Measurements from ENCODE around the gene NPTX1. TPM values are rescaled to one million over a fixed set of nuclear protein-coding genes. Genes with fewer than 3 reads are reported as not detected.

The NPTX1 gene
- total and polyA plus RNA-seq, 7 experiments from 2014 or later: 0.11 to 98.0 (median 0.35) TPM; not detected in 3

GRCh38 chr17:80491478-80492342, 15.3 kb upstream of the NPTX1 start:
- DNase-seq (no peak), ATAC-seq (no peak)
- Histone ChIP-seq H3K27me3 (ENCODE audit: control insufficient read depth in 2 of 2, insufficient read depth in 2 of 2, low read length in 2 of 2) (no peaks in the 10 kb centered on the region), H3K4me3 (ENCODE audit: low read length) (no peak overlapping the region), H3K36me3 (ENCODE audit: control insufficient read depth in 2 of 3, insufficient read depth in 3 of 3, low read length in 3 of 3) (no peaks in the 10 kb centered on the region), H3K9me3 (ENCODE audit: control insufficient read depth in 2 of 3, low read length in 3 of 3) (no peaks in the 10 kb centered on the region), H3K27ac (ENCODE audit: low read depth, low read length) (no peak overlapping the region), H3K4me1 (ENCODE audit: control insufficient read depth in 2 of 2, insufficient read depth in 2 of 2, low read length in 2 of 2) (no peaks in the 10 kb centered on the region)
- Mint-ChIP-seq H3K36me3 (no peaks in the 10 kb centered on the region), H3K27ac (no peak overlapping the region), H3K9me3 (no peaks in the 10 kb centered on the region), H3K4me1 (peaks cover 0 to 3% (median 0%) of the 10 kb centered on the region in 7 donors), H3K4me3 (no peak overlapping the region), H3K27me3 (peaks cover 13 to 42% (median 22%) of the 10 kb centered on the region in 5 donors)
- ChIA-PET CTCF (interaction anchor here (0.5 kb wide), 1 partner anchor 1473 kb away, joined by 5 read pairs; no protein-coding TSS in a partner anchor), POLR2A (no interaction called here)
- intact Hi-C loops (cut with micrococcal nuclease): no loop called here

GRCh38 chr17:80487511-80487910, 11.1 kb upstream of the NPTX1 start:
- no peaks in the 10 kb centered on the region for H3K27me3 ChIP-seq (ENCODE audit: control insufficient read depth in 2 of 2, insufficient read depth in 2 of 2, low read length in 2 of 2)
- no peak overlapping the region for H3K27ac Mint-ChIP-seq
- DNase-seq (no peak), ATAC-seq (no peak)
- H3K27me3 Mint-ChIP-seq: peaks cover 22 to 48% (median 26%) of the 10 kb centered on the region in 5 donors
- H3K9me3 Mint-ChIP-seq: no peaks in the 10 kb centered on the region
- H3K4me1 Mint-ChIP-seq: no peaks in the 10 kb centered on the region
- H3K36me3 Mint-ChIP-seq: no peaks in the 10 kb centered on the region
- no peaks in the 10 kb centered on the region for H3K4me1 ChIP-seq (ENCODE audit: control insufficient read depth in 2 of 2, insufficient read depth in 2 of 2, low read length in 2 of 2)
- H3K27ac ChIP-seq (ENCODE audit: low read depth, low read length): no peak overlapping the region
- no peak overlapping the region for H3K4me3 Mint-ChIP-seq
- H3K36me3 ChIP-seq (ENCODE audit: control insufficient read depth in 2 of 3, insufficient read depth in 3 of 3, low read length in 3 of 3): no peaks in the 10 kb centered on the region
- ChIA-PET POLR2A (no interaction called here), CTCF (interaction anchor here (0.6 kb wide), 1 partner anchor 72 kb away, joined by 3 read pairs; no protein-coding TSS in a partner anchor)
- intact Hi-C loops (cut with micrococcal nuclease): no loop called here
- no peak overlapping the region for H3K4me3 ChIP-seq (ENCODE audit: low read length)
- no peaks in the 10 kb centered on the region for H3K9me3 ChIP-seq (ENCODE audit: control insufficient read depth in 2 of 3, low read length in 3 of 3)

- Histone ChIP-seq H3K36me3 (ENCODE audit: control insufficient read depth in 2 of 3, insufficient read depth in 3 of 3, low read length in 3 of 3) (no peaks in the 10 kb centered on the region), H3K27me3 (ENCODE audit: control insufficient read depth in 2 of 2, insufficient read depth in 2 of 2, low read length in 2 of 2) (no peaks in the 10 kb centered on the region), H3K27ac (ENCODE audit: low read depth, low read length) (no peak overlapping the region), H3K4me1 (ENCODE audit: control insufficient read depth in 2 of 2, insufficient read depth in 2 of 2, low read length in 2 of 2) (no peaks in the 10 kb centered on the region), H3K9me3 (ENCODE audit: control insufficient read depth in 2 of 3, low read length in 3 of 3) (no peaks in the 10 kb centered on the region), H3K4me3 (ENCODE audit: low read length) (no peak overlapping the region)
- no peaks in the 10 kb centered on the region for H3K4me1 Mint-ChIP-seq
- peaks cover 29 to 52% (median 34%) of the 10 kb centered on the region in 5 donors for H3K27me3 Mint-ChIP-seq
- ChIA-PET CTCF (no interaction called here), POLR2A (no interaction called here)
- H3K27ac Mint-ChIP-seq: no peak overlapping the region
- intact Hi-C loops (cut with micrococcal nuclease): no loop called here
- no peaks in the 10 kb centered on the region for H3K9me3 Mint-ChIP-seq
- H3K36me3 Mint-ChIP-seq: no peaks in the 10 kb centered on the region
- no peak overlapping the region for H3K4me3 Mint-ChIP-seq
- no peak for DNase-seq
- ATAC-seq: no peak
These were observed 10.3 kb upstream of the NPTX1 start for GRCh38 chr17:80486692-80487091.

GRCh38 chr17:80485846-80486245, 9.4 kb upstream of the NPTX1 start:
- no peak overlapping the region for H3K27ac ChIP-seq (ENCODE audit: low read depth, low read length)
- intact Hi-C loops (cut with micrococcal nuclease): no loop called here
- H3K27me3 Mint-ChIP-seq: peaks cover 37 to 55% (median 41%) of the 10 kb centered on the region in 5 donors
- no peak overlapping the region for H3K4me3 ChIP-seq (ENCODE audit: low read length)
- no peak overlapping the region for H3K4me3 Mint-ChIP-seq
- H3K27ac Mint-ChIP-seq: no peak overlapping the region
- H3K9me3 ChIP-seq (ENCODE audit: control insufficient read depth in 2 of 3, low read length in 3 of 3): no peaks in the 10 kb centered on the region
- DNase-seq (no peak), ATAC-seq (no peak)
- no peaks in the 10 kb centered on the region for H3K4me1 ChIP-seq (ENCODE audit: control insufficient read depth in 2 of 2, insufficient read depth in 2 of 2, low read length in 2 of 2)
- no peaks in the 10 kb centered on the region for H3K9me3 Mint-ChIP-seq
- no peaks in the 10 kb centered on the region for H3K4me1 Mint-ChIP-seq
- CTCF ChIA-PET: no interaction called here
- POLR2A ChIA-PET: interaction anchor here (0.5 kb wide), 1 partner anchor 1121 kb away, joined by 3 read pairs; no protein-coding TSS in a partner anchor
- H3K36me3 ChIP-seq (ENCODE audit: control insufficient read depth in 2 of 3, insufficient read depth in 3 of 3, low read length in 3 of 3): no peaks in the 10 kb centered on the region
- H3K27me3 ChIP-seq (ENCODE audit: control insufficient read depth in 2 of 2, insufficient read depth in 2 of 2, low read length in 2 of 2): peaks cover 0 to 1% of the 10 kb centered on the region in 2 donors
- H3K36me3 Mint-ChIP-seq: no peaks in the 10 kb centered on the region

- H3K27me3 Mint-ChIP-seq: peaks cover 46 to 69% (median 51%) of the 10 kb centered on the region in 5 donors
- H3K36me3 Mint-ChIP-seq: no peaks in the 10 kb centered on the region
- Histone ChIP-seq H3K27me3 (ENCODE audit: control insufficient read depth in 2 of 2, insufficient read depth in 2 of 2, low read length in 2 of 2) (peaks cover 0 to 15% of the 10 kb centered on the region in 2 donors), H3K4me3 (ENCODE audit: low read length) (no peak overlapping the region), H3K36me3 (ENCODE audit: control insufficient read depth in 2 of 3, insufficient read depth in 3 of 3, low read length in 3 of 3) (no peaks in the 10 kb centered on the region), H3K4me1 (ENCODE audit: control insufficient read depth in 2 of 2, insufficient read depth in 2 of 2, low read length in 2 of 2) (no peaks in the 10 kb centered on the region), H3K27ac (ENCODE audit: low read depth, low read length) (no peak overlapping the region), H3K9me3 (ENCODE audit: control insufficient read depth in 2 of 3, low read length in 3 of 3) (no peaks in the 10 kb centered on the region)
- intact Hi-C loops (cut with micrococcal nuclease): loop anchor here in 1 of 2 donors (5.0 kb wide), 1 partner anchor 45 kb away; no protein-coding TSS in a partner anchor
- H3K9me3 Mint-ChIP-seq: no peaks in the 10 kb centered on the region
- H3K4me1 Mint-ChIP-seq: peaks cover 0 to 8% (median 6%) of the 10 kb centered on the region in 7 donors
- ChIA-PET POLR2A (no interaction called here), CTCF (no interaction called here)
- H3K4me3 Mint-ChIP-seq: no peak overlapping the region
- no peak overlapping the region for H3K27ac Mint-ChIP-seq
- no peak for DNase-seq
- ATAC-seq: no peak
These were observed 6.3 kb upstream of the NPTX1 start for GRCh38 chr17:80482555-80483308.

GRCh38 chr17:80482058-80482318, 5.6 kb upstream of the NPTX1 start:
- CTCF ChIA-PET: interaction anchor here (0.6 kb wide), 1 partner anchor 55 kb away, joined by 6 read pairs; no protein-coding TSS in a partner anchor
- ATAC-seq (no peak), DNase-seq (no peak)
- Histone ChIP-seq H3K27ac (ENCODE audit: low read depth, low read length) (no peak overlapping the region), H3K4me1 (ENCODE audit: control insufficient read depth in 2 of 2, insufficient read depth in 2 of 2, low read length in 2 of 2) (no peaks in the 10 kb centered on the region), H3K36me3 (ENCODE audit: control insufficient read depth in 2 of 3, insufficient read depth in 3 of 3, low read length in 3 of 3) (no peaks in the 10 kb centered on the region), H3K9me3 (ENCODE audit: control insufficient read depth in 2 of 3, low read length in 3 of 3) (no peaks in the 10 kb centered on the region), H3K27me3 (ENCODE audit: control insufficient read depth in 2 of 2, insufficient read depth in 2 of 2, low read length in 2 of 2) (peaks cover 0 to 17% of the 10 kb centered on the region in 2 donors), H3K4me3 (ENCODE audit: low read length) (no peak overlapping the region)
- POLR2A ChIA-PET: no interaction called here
- intact Hi-C loops (cut with micrococcal nuclease): loop anchor here in 1 of 2 donors (5.0 kb wide), 1 partner anchor 45 kb away; no protein-coding TSS in a partner anchor
- H3K36me3 Mint-ChIP-seq: no peaks in the 10 kb centered on the region
- H3K27me3 Mint-ChIP-seq: peaks cover 46 to 63% (median 51%) of the 10 kb centered on the region in 5 donors
- H3K9me3 Mint-ChIP-seq: no peaks in the 10 kb centered on the region
- no peak overlapping the region for H3K4me3 Mint-ChIP-seq
- peaks cover 0 to 8% (median 6%) of the 10 kb centered on the region in 7 donors for H3K4me1 Mint-ChIP-seq
- no peak overlapping the region for H3K27ac Mint-ChIP-seq

Data from naive thymus-derived CD4-positive, alpha-beta T cell (primary cell).